NB4 (cell line): ENCODE data around the gene TELO2.

ENCODE experiments used
- DNase-seq: peaks from one replicate; pipeline ENCODE4 v3.0.0; 2010; ENCODE audit warnings: low read depth
- H3K4me3 ChIP-seq: one replicate; pipeline ENCODE4 v1.5.1; 2011; ENCODE audit warnings: mild to moderate bottlenecking, low read depth, low read length, moderate library complexity
- CTCF ChIP-seq: IDR thresholded peaks from one replicate; pipeline ENCODE4 v1.5.1; 2012; ENCODE audit warnings: low read depth, low read length
- MAX ChIP-seq: IDR thresholded peaks from 2 replicates; pipeline ENCODE4 v1.6.1; 2011; ENCODE audit warnings: low read depth, low read length
- MYC ChIP-seq: IDR thresholded peaks from 2 replicates; pipeline ENCODE4 v1.6.1; 2011; ENCODE audit warnings: low read depth, low read length
- POLR2A ChIP-seq: IDR thresholded peaks from 2 replicates; pipeline ENCODE4 v1.6.1; 2011; ENCODE audit warnings: mild to moderate bottlenecking; ENCODE audit not compliant: insufficient read length; ENCODE audit errors: extremely low read depth

The TELO2 gene

GRCh38 chr16:1542166-1542500 lies 49.0 kb downstream of the TELO2 start:
- peak; percentile 16 for DNase-seq
- no peak overlapping the region for H3K4me3 ChIP-seq
- TF ChIP-seq CTCF: no peak

GRCh38 chr16:1542533-1542932 lies 49.4 kb downstream of the TELO2 start:
- no peak overlapping the region for H3K4me3 ChIP-seq
- no peak for DNase-seq
- TF ChIP-seq MYC (no peak), MAX (no peak), POLR2A (no peak), CTCF (no peak)

- TF ChIP-seq MAX: peak; percentile 87
- no peak for TF ChIP-seq CTCF
- peak; percentile 91 for TF ChIP-seq MYC
- no peak overlapping the region for H3K4me3 ChIP-seq
- DNase-seq: peak; percentile 91
Measured at GRCh38 chr16:1543085-1543896, 50.1 kb downstream of the TELO2 start.

GRCh38 chr16:1545044-1546040 lies 52.2 kb downstream of the TELO2 start:
- TF ChIP-seq MAX (no peak), CTCF (no peak), MYC (no peak), POLR2A (no peak)
- DNase-seq: no peak
- no peak overlapping the region for H3K4me3 ChIP-seq

GRCh38 chr16:1546430-1546829 lies 53.3 kb downstream of the TELO2 start:
- DNase-seq: no peak
- TF ChIP-seq MAX: no peak
- H3K4me3 ChIP-seq: no peak overlapping the region

- DNase-seq: no peak
- TF ChIP-seq CTCF (no peak), MAX (no peak)
- H3K4me3 ChIP-seq: no peak overlapping the region
Measured at GRCh38 chr16:1548233-1548632, 55.1 kb downstream of the TELO2 start.
